Neural progenitor cell (in vitro differentiated cells): ENCODE results near the gene ZCCHC14.

Experiments used
- CTCF ChIP-seq: fragments of 200-600 bp; sonication (generic); IDR thresholded peaks from 2 replicates; pipeline ENCODE4 v1.5.1; 2017; ENCODE audit warnings: antibody characterized with exemption, mild to moderate bottlenecking
- EZH2 ChIP-seq: fragments of 200-600 bp; sonication (generic); IDR thresholded peaks from 2 replicates; pipeline ENCODE4 v1.6.1; 2017; ENCODE audit warnings: antibody characterized with exemption, mild to moderate bottlenecking, moderate library complexity
- EZH2phosphoT487 ChIP-seq: fragments of 200-600 bp; sonication (generic); IDR thresholded peaks from 2 replicates; pipeline ENCODE4 v1.6.1; 2017; ENCODE audit warnings: antibody characterized with exemption

GRCh38 chr16:87506423-87507350 lies 13.9 kb upstream of the ZCCHC14 start:
- TF ChIP-seq CTCF (no peak), EZH2 (no peak), EZH2phosphoT487 (no peak)
